Measurements from ENCODE around the gene SLC26A2. TPM values are rescaled to one million over a fixed set of nuclear protein-coding genes. Genes with fewer than 3 reads are reported as not detected.

Gene SLC26A2
- polyA plus RNA-seq, 1 experiment: 3.3 TPM

DNA sequence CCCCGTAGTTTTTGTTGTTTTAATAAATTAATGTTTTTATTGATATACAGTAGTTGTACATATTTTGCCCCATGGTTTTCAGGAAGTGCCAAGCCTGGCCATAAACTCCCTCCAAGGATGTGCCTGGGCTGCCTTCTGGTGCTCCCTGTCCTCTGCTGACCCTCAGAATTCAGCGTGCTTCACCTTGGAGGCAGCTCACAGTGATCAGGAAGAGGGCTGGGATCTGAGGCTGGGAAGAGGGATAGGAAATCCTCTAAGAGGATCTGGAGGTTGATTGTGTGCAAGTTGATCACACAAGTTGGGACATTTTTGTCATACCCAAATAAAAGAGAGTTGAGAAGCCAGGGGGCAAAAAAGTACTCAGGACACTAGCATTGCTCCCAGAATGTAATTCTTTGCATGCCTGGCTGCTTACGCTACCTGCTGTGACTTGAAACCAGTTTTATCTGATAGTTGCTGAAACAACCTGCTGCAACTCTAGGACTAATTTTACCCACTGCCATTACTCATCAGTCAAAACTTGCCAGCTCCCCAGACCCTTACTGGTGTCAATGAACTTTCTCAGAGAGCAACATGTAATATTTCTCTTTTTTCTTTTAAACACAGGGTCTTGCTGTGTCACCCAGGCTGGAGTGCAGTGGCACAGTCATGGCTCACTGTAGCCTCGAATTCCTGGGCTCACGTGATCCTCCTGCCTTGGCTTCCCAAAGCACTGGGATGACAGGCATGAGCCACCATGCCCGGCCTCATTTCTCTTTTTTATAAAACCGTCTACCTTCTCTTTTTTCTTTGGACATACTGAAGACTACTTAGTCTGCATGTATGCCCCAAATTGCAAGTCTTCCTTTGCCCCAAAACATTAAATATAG lies 44.9 kb upstream of the SLC26A2 start:
- H3K27me3 ChIP-seq (ENCODE audit: control insufficient read depth, insufficient read depth, low read length): no peaks in the 10 kb centered on the region
- DNase-seq (ENCODE audit: low read depth): no peak
- H3K4me3 ChIP-seq (ENCODE audit: low read depth, low read length): no peak overlapping the region
- H3K36me3 ChIP-seq (ENCODE audit: control insufficient read depth, insufficient read depth, low read length): no peaks in the 10 kb centered on the region
- TF ChIP-seq, protein P1, sequence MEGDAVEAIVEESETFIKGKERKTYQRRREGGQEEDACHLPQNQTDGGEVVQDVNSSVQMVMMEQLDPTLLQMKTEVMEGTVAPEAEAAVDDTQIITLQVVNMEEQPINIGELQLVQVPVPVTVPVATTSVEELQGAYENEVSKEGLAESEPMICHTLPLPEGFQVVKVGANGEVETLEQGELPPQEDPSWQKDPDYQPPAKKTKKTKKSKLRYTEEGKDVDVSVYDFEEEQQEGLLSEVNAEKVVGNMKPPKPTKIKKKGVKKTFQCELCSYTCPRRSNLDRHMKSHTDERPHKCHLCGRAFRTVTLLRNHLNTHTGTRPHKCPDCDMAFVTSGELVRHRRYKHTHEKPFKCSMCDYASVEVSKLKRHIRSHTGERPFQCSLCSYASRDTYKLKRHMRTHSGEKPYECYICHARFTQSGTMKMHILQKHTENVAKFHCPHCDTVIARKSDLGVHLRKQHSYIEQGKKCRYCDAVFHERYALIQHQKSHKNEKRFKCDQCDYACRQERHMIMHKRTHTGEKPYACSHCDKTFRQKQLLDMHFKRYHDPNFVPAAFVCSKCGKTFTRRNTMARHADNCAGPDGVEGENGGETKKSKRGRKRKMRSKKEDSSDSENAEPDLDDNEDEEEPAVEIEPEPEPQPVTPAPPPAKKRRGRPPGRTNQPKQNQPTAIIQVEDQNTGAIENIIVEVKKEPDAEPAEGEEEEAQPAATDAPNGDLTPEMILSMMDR (IDR thresholded peaks at IDR 0.05; ENCODE audit: insufficient read depth, low read depth, low read length): no peak
- POLR2A ChIA-PET: no interaction called here
- CTCF ChIA-PET: interaction anchor here (1.5 kb wide), 1 partner anchor 12 kb away, joined by 5 read pairs; no protein-coding TSS in a partner anchor

DNA sequence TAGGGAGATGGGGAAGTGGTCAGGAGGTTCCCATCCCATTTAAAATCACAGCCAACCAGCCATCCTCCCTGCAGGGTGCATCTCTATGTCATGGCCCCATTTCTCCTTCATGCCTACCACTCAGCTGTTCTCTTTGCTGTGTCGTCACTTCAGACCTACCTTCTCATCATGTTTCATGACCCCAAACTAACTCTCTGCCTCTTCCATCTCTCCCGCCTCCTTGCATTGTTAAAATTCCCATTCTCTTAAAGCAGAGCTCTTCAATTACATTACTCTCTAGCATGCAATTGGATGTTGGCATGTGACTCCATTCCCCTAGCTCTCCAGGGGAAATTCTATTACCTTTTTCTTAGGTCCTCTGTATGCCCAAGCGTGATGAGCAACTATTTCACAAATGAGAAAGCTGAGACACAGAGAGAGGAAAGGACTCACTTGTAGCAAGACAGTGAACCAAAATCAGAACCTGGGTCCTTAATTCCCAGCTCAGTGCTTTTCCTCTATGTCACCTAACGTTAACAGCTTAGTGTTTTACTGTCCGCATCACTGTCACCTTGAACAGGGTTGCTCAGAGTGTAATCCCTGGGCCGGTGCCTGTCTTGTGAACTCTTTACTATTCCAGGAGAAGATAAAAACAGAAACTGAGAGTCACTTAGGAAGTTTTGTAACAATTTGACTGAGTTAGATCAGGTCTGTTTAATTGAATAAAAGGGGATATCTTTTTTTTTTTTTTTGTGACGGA lies 44.1 kb upstream of the SLC26A2 start:
- Histone ChIP-seq H3K4me3 (ENCODE audit: low read depth, low read length) (no peak overlapping the region), H3K36me3 (ENCODE audit: control insufficient read depth, insufficient read depth, low read length) (no peaks in the 10 kb centered on the region), H3K27me3 (ENCODE audit: control insufficient read depth, insufficient read depth, low read length) (0 out of 2 replicates have a peak, but pooled peaks cover 1% of the 10 kb centered on the region)
- ChIA-PET POLR2A (no interaction called here), CTCF (interaction anchor here (0.9 to 1.6 kb wide), 3 partner anchors 11 to 46 kb away, joined by 3 to 6 read pairs (median 5); no protein-coding TSS in a partner anchor)
- TF ChIP-seq, protein P1 (IDR thresholded peaks at IDR 0.05; ENCODE audit: insufficient read depth, low read depth, low read length): no peak
- no peak for DNase-seq (ENCODE audit: low read depth)

DNA sequence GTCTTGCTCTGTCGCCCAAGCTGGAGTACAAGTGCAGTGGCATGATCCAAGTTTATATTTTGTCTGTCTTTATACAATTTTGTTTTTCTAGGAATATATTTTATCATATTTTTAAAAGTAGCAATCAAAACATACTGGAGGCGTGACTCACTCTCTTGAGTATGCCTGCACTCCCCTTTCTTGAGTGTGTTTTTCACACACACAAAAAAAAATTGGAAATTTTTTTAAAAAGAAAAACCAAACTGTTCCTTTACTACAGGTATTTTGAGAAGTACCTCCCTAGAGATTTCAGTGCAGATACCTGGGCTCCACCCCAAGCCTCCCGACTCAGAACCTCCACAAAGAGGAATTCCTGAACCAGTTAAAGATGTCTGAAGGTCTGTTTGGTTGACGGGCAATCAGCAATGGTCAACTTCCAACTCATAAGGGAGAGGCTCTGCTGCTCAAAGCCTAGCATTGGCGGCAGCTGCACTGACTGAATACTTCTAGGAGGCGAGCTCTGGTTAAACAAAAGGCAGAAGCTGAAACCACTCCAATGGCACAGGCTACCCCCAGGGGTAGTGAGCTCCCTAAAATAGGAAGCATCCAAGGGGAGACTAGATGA lies 43.4 kb upstream of the SLC26A2 start:
- H3K36me3 ChIP-seq (ENCODE audit: control insufficient read depth, insufficient read depth, low read length): no peaks in the 10 kb centered on the region
- 0 out of 2 replicates have a peak, but pooled peaks cover 1% of the 10 kb centered on the region for H3K27me3 ChIP-seq (ENCODE audit: control insufficient read depth, insufficient read depth, low read length)
- no peak for DNase-seq (ENCODE audit: low read depth)
- TF ChIP-seq, protein P1 (IDR thresholded peaks at IDR 0.05; ENCODE audit: insufficient read depth, low read depth, low read length): no peak
- CTCF ChIA-PET: interaction anchor here (0.9 to 1.6 kb wide), 3 partner anchors 10 to 45 kb away, joined by 3 to 6 read pairs (median 5); no protein-coding TSS in a partner anchor
- POLR2A ChIA-PET: no interaction called here
- no peak overlapping the region for H3K4me3 ChIP-seq (ENCODE audit: low read depth, low read length)

DNA sequence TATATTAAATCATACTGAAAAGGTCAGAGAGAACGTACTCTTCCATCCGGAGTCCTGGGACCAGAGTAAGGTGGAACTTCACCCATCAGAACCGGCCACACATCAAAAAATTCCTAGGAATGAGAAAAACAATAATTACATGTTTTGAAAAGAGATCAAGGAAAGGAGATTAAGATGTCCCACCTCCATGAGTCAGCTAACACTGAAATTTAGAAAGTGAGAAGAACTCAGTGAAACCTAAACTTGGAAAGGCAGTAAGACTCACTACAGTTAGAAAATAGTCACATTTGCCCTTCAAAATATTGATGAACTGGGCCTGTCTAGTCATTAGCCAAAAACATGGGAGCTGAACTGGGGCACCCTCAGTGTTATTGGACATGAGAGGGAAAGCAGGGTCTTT lies 39.0 kb upstream of the SLC26A2 start:
- ChIA-PET POLR2A (no interaction called here), CTCF (interaction anchor here (1.4 kb wide), 1 partner anchor 9 kb away, joined by 3 read pairs; no protein-coding TSS in a partner anchor)
- no peak for DNase-seq (ENCODE audit: low read depth)
- Histone ChIP-seq H3K36me3 (ENCODE audit: control insufficient read depth, insufficient read depth, low read length) (no peaks in the 10 kb centered on the region), H3K27me3 (ENCODE audit: control insufficient read depth, insufficient read depth, low read length) (0 out of 2 replicates have a peak, but pooled peaks cover 1% of the 10 kb centered on the region), H3K4me3 (ENCODE audit: low read depth, low read length) (no peak overlapping the region)
- TF ChIP-seq, protein P1 (IDR thresholded peaks at IDR 0.05; ENCODE audit: insufficient read depth, low read depth, low read length): no peak
